ENCODE results near the gene KCNT2. TPM values are rescaled to one million over a fixed set of nuclear protein-coding genes. Genes with fewer than 3 reads are reported as not detected.

Gene KCNT2
- total RNA-seq: 1 to 10 TPM in 3 of 4 donors, under 1 TPM in 1; 0.18 to 3.3 (median 2.0) TPM

- Histone ChIP-seq H3K4me3 (peak within 1 kb of the TSS; percentile 26 to 54 (median 40)), H3K9me3 (no peaks in the 10 kb centered on the region), H3K36me3 (no peaks in the 10 kb centered on the region), H3K27ac (peak within 1 kb of the TSS; percentile 40 to 71 (median 58)), H3K27me3 (no peaks in the 10 kb centered on the region), H3K4me1 (no peaks in the 10 kb centered on the region)
- TF ChIP-seq CTCF (IDR thresholded peaks at IDR 0.05) (no peak), POLR2A (IDR thresholded peaks at IDR 0.05) (no peak)
- DNase-seq: peak in 2 of 3 donors; percentile 52 to 58
These were observed at the start of gene KCNT2 for GRCh38 chr1:196608390-196609369. TSS of gene KCNT2 (minus strand) at chr1:196608440. CDS start at chr1:196608309, 131 bp downstream.

GRCh38 chr1:196655494-196655893 is 47.3 kb upstream of the KCNT2 start:
- no peaks in the 10 kb centered on the region for H3K27me3 ChIP-seq
- H3K27ac ChIP-seq: no peak overlapping the region
- H3K4me3 ChIP-seq: peak overlapping the region in 2 of 4 donors; percentile 30 to 35
- no peaks in the 10 kb centered on the region for H3K9me3 ChIP-seq
- H3K4me1 ChIP-seq: no peaks in the 10 kb centered on the region
- no peaks in the 10 kb centered on the region for H3K36me3 ChIP-seq
- no peak for TF ChIP-seq POLR2A (IDR thresholded peaks at IDR 0.05)
- no peak for TF ChIP-seq CTCF (IDR thresholded peaks at IDR 0.05)
- DNase-seq: no peak

GRCh38 chr1:196655071-196655470 is 46.8 kb upstream of the KCNT2 start:
- TF ChIP-seq POLR2A (IDR thresholded peaks at IDR 0.05): no peak
- TF ChIP-seq CTCF (IDR thresholded peaks at IDR 0.05): no peak
- H3K4me3 ChIP-seq: peak overlapping the region in 2 of 4 donors; percentile 30 to 35
- H3K36me3 ChIP-seq: no peaks in the 10 kb centered on the region
- H3K9me3 ChIP-seq: no peaks in the 10 kb centered on the region
- no peaks in the 10 kb centered on the region for H3K4me1 ChIP-seq
- no peak for DNase-seq
- H3K27me3 ChIP-seq: no peaks in the 10 kb centered on the region
- no peak overlapping the region for H3K27ac ChIP-seq

GRCh38 chr1:196654271-196654670 is 46.0 kb upstream of the KCNT2 start:
- no peak for DNase-seq
- TF ChIP-seq CTCF (IDR thresholded peaks at IDR 0.05): no peak
- no peaks in the 10 kb centered on the region for H3K27me3 ChIP-seq
- H3K27ac ChIP-seq: no peak overlapping the region
- H3K9me3 ChIP-seq: no peaks in the 10 kb centered on the region
- H3K4me1 ChIP-seq: no peaks in the 10 kb centered on the region
- H3K4me3 ChIP-seq: peak overlapping the region in 2 of 4 donors; percentile 12 to 35
- H3K36me3 ChIP-seq: no peaks in the 10 kb centered on the region

- Histone ChIP-seq H3K4me3 (peak within 1 kb of the TSS in 3 of 4 donors; percentile 14 to 35 (median 34)), H3K27ac (peak within 1 kb of the TSS in 2 of 4 donors; percentile 17 to 29), H3K9me3 (no peaks in the 10 kb centered on the region)
These were observed 43.5 kb upstream of the KCNT2 start, which contains the start of gene CFH for GRCh38 chr1:196651637-196652215. TSS of gene CFH (plus strand) at chr1:196652043. CDS start at chr1:196652118, 75 bp downstream.

More at GRCh38 chr1:196651637-196652215, 43.5 kb upstream of the KCNT2 start, which contains the start of gene CFH:
- Histone ChIP-seq H3K27me3 (no peaks in the 10 kb centered on the region), H3K4me1 (no peaks in the 10 kb centered on the region), H3K36me3 (no peaks in the 10 kb centered on the region)
- no peak for DNase-seq
- TF ChIP-seq CTCF (IDR thresholded peaks at IDR 0.05) (no peak), POLR2A (IDR thresholded peaks at IDR 0.05) (peak in 1 of 2 donors; percentile 30)

All from Peyer's patch (tissue), 4 donors.